Central memory CD8-positive, alpha-beta T cell (primary cell): Measurements from ENCODE around the gene RSAD2.

Source experiments
- ATAC-seq: fragments of 150-1000 bp; cut with Tn5 transposase; replicated peaks from 2 replicates; pipeline ENCODE4 v1.10.0; 2022; ENCODE audit warnings: mild to moderate bottlenecking, moderate FRiP score, moderate number of reproducible peaks; ENCODE audit not compliant: poor library complexity, severe bottlenecking; ENCODE audit errors: extremely low read depth
- DNase-seq, 2 donors: peaks; one replicate each; pipeline ENCODE4 v3.0.0; 2021; ENCODE audit warnings: low spot score in 2 of 2
- H3K27ac Mint-ChIP-seq: one replicate; pipeline ENCODE4 v1.8.0; 2022; ENCODE audit warnings: low read depth, mild to moderate bottlenecking, moderate library complexity, mixed read lengths
- H3K27me3 Mint-ChIP-seq: one replicate; pipeline ENCODE4 v1.8.0; 2022; ENCODE audit warnings: mixed read lengths
- H3K36me3 Mint-ChIP-seq: one replicate; pipeline ENCODE4 v1.8.0; 2022; ENCODE audit warnings: mild to moderate bottlenecking, moderate library complexity, mixed read lengths; ENCODE audit not compliant: insufficient read depth
- H3K4me1 Mint-ChIP-seq: one replicate; pipeline ENCODE4 v1.8.0; 2022; ENCODE audit warnings: mixed read lengths
- H3K4me3 Mint-ChIP-seq: one replicate; pipeline ENCODE4 v1.8.0; 2022; ENCODE audit warnings: mild to moderate bottlenecking, moderate library complexity, mixed read lengths
- H3K9me3 Mint-ChIP-seq: one replicate; pipeline ENCODE4 v1.8.0; 2022; ENCODE audit warnings: mixed read lengths

RSAD2 gene

DNA sequence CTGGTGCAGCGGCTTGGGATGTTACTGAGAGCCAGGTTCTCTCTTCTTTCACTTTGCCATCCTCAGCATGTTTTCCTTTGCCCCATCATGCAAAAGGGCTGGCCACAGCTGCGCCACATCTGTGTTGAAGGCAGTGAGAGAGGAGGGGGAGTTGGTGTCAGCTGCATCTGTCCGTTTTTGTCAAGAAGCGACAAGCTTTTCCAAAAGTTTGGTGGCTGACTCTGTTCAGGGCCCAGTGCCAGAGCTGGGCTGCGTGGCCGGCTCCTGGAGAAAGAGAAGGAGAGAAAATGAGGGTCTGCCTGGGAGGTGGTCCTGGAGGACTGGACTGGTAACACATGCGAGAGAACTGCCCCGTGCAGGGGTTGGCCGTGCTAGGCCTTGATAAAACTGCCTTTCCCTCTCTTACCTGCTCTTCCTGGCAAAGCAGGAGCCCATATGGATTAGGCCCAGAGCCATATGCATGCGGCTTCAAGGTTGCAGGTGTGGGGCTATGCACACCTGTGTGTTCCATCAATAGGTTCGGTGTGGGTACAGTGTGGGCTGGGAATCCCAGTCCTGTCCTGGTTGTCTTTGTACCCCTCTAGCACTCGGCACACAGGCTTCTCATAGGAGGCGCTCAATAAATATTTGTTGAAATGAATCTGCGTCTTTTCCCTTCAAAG is 48.6 kb downstream of the RSAD2 start:
- H3K36me3 Mint-ChIP-seq: peaks cover 2% of the 10 kb centered on the region
- H3K27me3 Mint-ChIP-seq: no peaks in the 10 kb centered on the region
- H3K27ac Mint-ChIP-seq: peak overlapping the region; percentile 2
- H3K4me1 Mint-ChIP-seq: peaks cover 79% of the 10 kb centered on the region
- H3K9me3 Mint-ChIP-seq: no peaks in the 10 kb centered on the region
- no peak overlapping the region for H3K4me3 Mint-ChIP-seq
- ATAC-seq: no peak
- no peak for DNase-seq

DNA sequence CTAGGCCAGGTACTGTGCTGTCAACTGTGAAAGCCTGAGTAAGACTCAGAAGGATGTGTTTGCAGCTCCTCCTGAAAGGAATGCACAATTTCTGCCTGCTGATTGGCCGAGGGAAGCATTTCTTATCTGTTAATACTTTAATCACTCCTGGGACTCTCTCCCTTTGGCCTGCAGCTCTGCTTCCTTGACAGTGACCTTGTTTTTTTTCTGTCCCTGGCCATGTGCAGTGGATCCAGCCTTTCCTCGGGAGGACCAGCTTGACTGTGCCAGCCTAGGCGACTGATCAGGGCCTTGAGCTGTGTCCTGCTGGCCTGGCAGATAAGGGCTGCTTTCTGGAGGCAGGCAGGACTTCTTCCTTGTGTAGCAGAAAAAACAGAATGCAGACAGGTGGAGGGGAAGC is 49.6 kb downstream of the RSAD2 start:
- Mint-ChIP-seq H3K4me1 (peaks cover 78% of the 10 kb centered on the region), H3K36me3 (peaks cover 4% of the 10 kb centered on the region)

DNA sequence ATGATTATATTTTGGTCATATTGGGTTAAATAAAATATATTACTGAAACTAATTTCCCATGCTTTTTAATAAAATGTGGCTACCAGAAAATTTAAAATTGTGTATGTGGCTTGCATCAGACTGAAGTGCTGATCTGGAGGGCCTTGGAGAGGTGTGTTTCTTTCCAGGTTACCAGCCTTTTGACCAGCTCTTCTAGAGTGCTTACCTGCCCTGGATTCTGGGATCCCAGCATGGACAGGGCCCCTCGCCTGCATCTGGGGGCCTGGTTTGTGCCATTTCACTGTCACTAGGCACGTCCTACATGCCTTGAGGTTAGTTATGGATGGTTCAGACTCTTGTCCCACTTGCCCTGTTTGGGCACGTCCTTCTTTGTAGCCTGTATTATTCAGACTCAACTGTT is 50.2 kb downstream of the RSAD2 start:
- H3K27me3 Mint-ChIP-seq: no peaks in the 10 kb centered on the region
- peaks cover 4% of the 10 kb centered on the region for H3K36me3 Mint-ChIP-seq
- H3K4me1 Mint-ChIP-seq: peaks cover 80% of the 10 kb centered on the region
- H3K27ac Mint-ChIP-seq: peak overlapping the region; percentile 87
- no peak for ATAC-seq
- no peaks in the 10 kb centered on the region for H3K9me3 Mint-ChIP-seq
- H3K4me3 Mint-ChIP-seq: no peak overlapping the region
- DNase-seq: no peak

More for the DNA sequence above, 49.6 kb downstream of the RSAD2 start:
- no peaks in the 10 kb centered on the region for H3K9me3 Mint-ChIP-seq
- ATAC-seq: no peak
- no peak overlapping the region for H3K27ac Mint-ChIP-seq
- DNase-seq: no peak
- H3K27me3 Mint-ChIP-seq: no peaks in the 10 kb centered on the region
- H3K4me3 Mint-ChIP-seq: no peak overlapping the region

DNA sequence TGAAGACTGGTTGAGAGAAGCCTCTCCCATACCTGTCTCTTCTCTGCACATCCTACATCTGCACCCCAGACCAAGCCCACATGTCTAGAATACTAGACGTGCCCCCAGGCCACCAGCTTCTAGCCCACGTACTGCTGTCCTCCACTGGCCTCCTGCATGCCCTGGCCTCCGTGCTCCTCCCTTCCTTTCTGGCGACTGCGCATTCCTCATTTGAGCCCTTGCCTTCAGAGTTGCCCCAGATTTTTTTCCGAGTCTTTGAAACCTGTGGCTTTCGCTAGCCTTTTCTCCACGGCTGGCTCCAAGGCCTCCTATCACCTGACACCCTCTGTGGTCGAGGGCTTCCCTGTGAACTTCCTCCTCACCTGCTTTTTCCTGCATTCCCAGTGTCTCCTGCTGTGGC is 50.9 kb downstream of the RSAD2 start:
- ATAC-seq (no peak), DNase-seq (no peak)
- Mint-ChIP-seq H3K9me3 (no peaks in the 10 kb centered on the region), H3K4me3 (no peak overlapping the region), H3K27me3 (no peaks in the 10 kb centered on the region), H3K36me3 (peaks cover 4% of the 10 kb centered on the region), H3K4me1 (peaks cover 80% of the 10 kb centered on the region), H3K27ac (peak overlapping the region; percentile 87)

DNA sequence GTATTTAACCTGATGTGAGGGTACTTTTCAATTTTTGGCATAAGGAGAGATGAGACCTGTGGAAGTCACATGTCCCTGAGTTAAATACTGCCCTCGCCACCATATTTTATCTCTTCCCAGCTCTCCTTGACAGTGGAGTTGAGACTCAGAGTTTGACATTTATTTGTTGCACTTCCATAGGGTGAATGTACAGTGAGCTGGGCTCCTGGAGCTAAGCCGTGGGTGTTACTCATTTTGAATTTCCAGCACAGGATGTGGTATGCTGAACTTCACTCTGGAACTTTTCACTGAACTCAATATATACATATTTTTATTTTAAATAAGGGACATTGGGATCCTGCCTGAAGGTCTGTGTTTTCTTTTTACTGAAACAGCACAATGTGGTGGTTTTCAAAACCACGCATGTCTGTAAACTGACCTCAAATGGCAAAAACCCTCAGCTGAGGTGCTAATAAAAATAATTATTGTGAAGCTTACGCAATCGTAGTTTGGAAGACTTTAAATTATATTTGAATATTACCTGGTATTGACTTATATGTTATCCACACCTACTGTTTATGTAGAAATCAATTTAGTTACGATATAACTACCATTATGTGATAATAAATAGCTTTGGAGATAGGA is 51.7 kb downstream of the RSAD2 start:
- Mint-ChIP-seq H3K27me3 (no peaks in the 10 kb centered on the region), H3K36me3 (peaks cover 2% of the 10 kb centered on the region), H3K4me3 (no peak overlapping the region), H3K4me1 (peaks cover 77% of the 10 kb centered on the region), H3K27ac (peak overlapping the region; percentile 87), H3K9me3 (no peaks in the 10 kb centered on the region)
- ATAC-seq (no peak), DNase-seq (no peak)

DNA sequence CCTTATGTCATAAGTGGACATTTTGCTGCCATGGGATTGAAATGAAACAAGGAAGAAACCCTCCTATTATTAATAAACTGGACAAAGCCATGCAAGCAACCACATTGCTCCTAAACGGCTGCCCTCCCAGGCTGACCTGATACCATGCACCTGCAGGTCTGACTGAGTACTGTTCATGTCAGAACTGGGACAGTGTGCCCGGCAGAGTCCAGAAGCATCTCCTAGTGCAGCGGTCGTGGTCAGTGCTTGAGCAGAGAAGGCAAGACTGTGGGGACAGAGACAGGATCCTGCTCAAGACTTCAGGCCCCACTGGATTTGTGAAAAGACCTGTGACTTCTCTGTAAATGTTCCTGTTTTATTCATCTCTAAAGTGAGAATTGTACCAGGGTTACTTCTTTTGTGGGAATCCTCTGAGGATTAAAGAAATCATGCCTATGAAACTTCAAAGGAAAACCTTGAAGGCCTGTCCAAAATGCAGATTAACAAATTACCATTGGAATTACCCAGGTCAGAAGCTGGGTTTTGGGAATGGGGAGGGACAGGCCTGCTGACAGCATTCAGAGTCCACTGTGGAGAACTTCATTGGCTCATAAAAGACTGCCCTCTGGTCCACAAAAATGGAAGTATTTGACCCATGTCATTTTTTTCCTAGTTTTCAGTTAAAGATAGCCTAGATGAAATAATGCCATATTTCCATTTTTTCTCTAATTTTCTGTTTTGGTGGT is 53.5 kb downstream of the RSAD2 start:
- peaks cover 74% of the 10 kb centered on the region for H3K4me1 Mint-ChIP-seq
- no peak overlapping the region for H3K27ac Mint-ChIP-seq
- ATAC-seq: no peak
- H3K9me3 Mint-ChIP-seq: no peaks in the 10 kb centered on the region
- H3K4me3 Mint-ChIP-seq: no peak overlapping the region
- no peaks in the 10 kb centered on the region for H3K27me3 Mint-ChIP-seq
- peaks cover 2% of the 10 kb centered on the region for H3K36me3 Mint-ChIP-seq
- no peak for DNase-seq

DNA sequence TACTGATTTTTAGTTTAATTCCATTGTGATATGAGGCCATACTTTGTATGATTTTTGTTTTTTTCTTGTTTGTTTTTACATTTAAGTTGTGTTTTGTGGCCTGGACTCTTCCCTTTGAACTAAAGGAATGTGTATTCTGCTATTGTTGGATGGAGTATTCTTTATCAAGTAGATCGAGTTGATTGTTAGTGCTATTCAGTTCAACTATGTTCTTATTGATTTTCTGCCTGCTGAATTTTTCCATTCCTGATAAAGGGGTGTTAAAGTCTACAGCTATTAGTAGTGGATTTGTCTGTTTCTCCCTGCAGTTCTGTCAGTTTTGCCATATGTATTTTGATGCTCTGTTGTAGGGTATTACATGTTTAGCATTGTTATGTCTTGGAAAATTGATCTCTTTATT is 54.2 kb downstream of the RSAD2 start:
- no peak for ATAC-seq
- H3K27me3 Mint-ChIP-seq: no peaks in the 10 kb centered on the region
- peaks cover 74% of the 10 kb centered on the region for H3K4me1 Mint-ChIP-seq
- no peak for DNase-seq
- no peak overlapping the region for H3K4me3 Mint-ChIP-seq
- H3K36me3 Mint-ChIP-seq: peaks cover 2% of the 10 kb centered on the region
- no peaks in the 10 kb centered on the region for H3K9me3 Mint-ChIP-seq
- H3K27ac Mint-ChIP-seq: no peak overlapping the region

DNA sequence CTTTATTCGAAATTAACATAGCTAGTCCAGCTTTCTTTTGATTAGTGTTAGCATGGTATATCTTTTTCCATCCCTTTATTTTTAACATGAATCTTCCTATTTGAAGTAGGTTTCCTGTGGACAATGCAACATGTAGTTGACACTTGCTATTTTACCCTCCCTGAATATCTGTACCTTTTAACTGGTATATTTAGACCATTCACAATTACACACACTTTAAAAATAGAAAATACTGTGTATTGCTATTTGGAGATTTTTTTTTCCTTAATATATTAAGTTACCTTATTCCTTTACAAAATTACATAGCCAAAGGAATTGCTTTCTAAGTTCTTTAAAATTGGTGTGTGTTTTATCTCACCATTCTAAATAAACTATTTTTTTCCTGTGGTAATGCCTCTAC is 54.6 kb downstream of the RSAD2 start:
- H3K36me3 Mint-ChIP-seq: peaks cover 2% of the 10 kb centered on the region
- ATAC-seq: no peak
- no peaks in the 10 kb centered on the region for H3K27me3 Mint-ChIP-seq
- H3K9me3 Mint-ChIP-seq: no peaks in the 10 kb centered on the region
- H3K4me1 Mint-ChIP-seq: peaks cover 72% of the 10 kb centered on the region
- H3K4me3 Mint-ChIP-seq: no peak overlapping the region
- no peak for DNase-seq
- H3K27ac Mint-ChIP-seq: no peak overlapping the region

DNA sequence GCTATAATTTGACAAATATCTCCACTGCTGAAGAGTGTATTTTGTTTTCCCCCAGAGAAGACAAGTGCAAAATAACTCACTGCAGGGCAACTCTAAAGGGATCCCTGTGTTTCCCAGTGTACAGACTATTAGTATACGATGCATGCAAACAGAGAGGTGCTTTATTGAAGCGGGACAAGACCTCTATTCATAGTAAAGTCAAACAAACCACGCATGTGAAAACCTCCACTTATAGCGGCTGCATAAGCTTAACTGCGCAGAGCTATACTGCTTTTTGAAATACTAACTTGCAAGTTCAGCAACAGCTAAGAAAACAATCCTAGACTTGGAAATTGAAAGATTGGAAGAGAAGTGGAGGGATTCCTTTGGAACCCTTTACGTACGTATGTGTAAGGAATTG is 55.3 kb downstream of the RSAD2 start:
- no peak overlapping the region for H3K27ac Mint-ChIP-seq
- H3K27me3 Mint-ChIP-seq: no peaks in the 10 kb centered on the region
- peaks cover 75% of the 10 kb centered on the region for H3K4me1 Mint-ChIP-seq
- H3K36me3 Mint-ChIP-seq: peaks cover 2% of the 10 kb centered on the region
- DNase-seq (no peak), ATAC-seq (no peak)
- no peak overlapping the region for H3K4me3 Mint-ChIP-seq
- no peaks in the 10 kb centered on the region for H3K9me3 Mint-ChIP-seq

DNA sequence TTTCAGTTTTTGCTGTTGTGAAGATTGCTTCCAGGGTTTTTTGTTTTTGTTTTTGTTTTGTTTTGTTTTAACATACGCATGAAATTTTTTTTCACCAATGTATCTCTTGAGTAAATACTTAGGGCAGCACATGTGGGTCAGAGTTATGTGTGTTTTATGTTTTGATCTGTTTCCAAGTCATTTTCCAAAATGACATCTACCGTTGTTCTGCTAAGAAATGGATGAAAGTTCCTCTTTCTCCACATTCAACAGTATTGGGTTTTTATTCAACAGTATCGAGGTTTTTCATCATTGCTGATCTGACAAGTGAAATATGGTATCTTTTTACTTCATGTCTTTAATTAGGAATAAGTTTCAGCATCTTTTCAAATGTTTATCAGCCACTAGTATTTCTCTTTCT is 56.3 kb downstream of the RSAD2 start:
- H3K4me3 Mint-ChIP-seq: no peak overlapping the region
- H3K36me3 Mint-ChIP-seq: peaks cover 2% of the 10 kb centered on the region
- H3K4me1 Mint-ChIP-seq: peaks cover 71% of the 10 kb centered on the region
- ATAC-seq: no peak
- no peak for DNase-seq
- no peak overlapping the region for H3K27ac Mint-ChIP-seq
- H3K9me3 Mint-ChIP-seq: no peaks in the 10 kb centered on the region
- no peaks in the 10 kb centered on the region for H3K27me3 Mint-ChIP-seq

DNA sequence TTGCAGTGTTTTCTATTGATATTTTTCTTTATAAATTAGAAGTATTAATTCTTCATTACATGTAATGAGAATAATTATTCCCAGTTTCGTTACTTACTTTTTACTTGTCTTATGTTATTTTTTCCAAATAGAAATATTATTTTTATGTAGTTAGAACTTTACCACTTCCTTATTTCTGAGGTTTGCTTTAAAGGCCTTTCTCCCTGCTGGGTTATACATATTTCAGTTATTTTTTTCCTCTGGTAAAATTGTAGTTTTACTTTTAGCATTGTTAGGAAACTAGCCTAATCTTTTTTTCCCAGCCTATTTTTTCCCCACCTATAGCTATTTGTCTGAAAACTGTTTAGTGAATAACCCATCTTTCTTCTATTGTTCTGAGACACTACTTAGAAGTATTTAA is 56.8 kb downstream of the RSAD2 start:
- Mint-ChIP-seq H3K27me3 (no peaks in the 10 kb centered on the region), H3K9me3 (no peaks in the 10 kb centered on the region), H3K4me1 (peaks cover 71% of the 10 kb centered on the region), H3K27ac (no peak overlapping the region), H3K4me3 (no peak overlapping the region), H3K36me3 (peaks cover 2% of the 10 kb centered on the region)
- DNase-seq (no peak), ATAC-seq (no peak)

DNA sequence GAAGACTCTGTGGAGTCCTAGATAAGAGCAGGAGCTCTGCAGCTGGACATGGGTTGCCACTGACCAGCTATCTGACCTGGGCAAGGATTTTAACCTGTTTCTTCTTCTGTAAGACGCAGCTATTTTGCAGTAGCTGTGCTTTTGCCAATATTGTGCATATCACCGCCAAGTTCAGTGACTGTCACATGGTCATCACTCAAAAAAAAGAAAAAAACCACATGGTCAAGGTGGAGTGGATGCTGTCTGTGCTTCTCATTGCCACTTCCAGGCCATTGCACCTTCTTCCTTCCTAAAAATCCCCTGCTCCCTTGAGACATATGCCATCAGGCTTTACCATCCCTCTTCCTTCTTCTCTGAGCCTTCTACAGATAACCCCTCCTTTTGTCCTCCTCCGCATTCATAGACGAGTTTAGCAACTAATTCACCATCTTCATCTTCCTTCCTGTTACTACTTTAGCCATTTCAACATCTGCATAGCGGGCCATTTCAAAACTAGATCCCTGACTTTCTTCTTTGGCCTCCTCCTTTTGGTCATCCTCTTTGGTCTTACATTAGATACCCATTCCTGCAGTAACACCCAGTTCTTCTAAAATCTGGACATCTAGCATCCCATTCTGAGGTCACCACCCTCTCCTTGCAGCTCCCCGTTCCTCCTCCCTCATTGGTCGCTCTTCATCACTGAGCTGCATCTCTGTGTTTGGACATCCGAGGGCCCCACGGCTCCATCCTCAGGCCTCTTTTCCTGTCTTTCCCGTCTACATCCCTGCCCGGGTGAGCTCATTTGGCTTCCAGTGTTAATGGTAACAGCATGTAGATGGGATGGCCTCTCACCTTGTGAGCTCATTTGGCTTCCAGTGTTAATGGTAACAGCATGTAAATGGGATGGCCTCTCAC is 57.4 kb downstream of the RSAD2 start:
- Mint-ChIP-seq H3K4me3 (no peak overlapping the region), H3K36me3 (peaks cover 2% of the 10 kb centered on the region), H3K27ac (no peak overlapping the region), H3K4me1 (peaks cover 65% of the 10 kb centered on the region), H3K27me3 (no peaks in the 10 kb centered on the region), H3K9me3 (no peaks in the 10 kb centered on the region)
- DNase-seq (no peak), ATAC-seq (no peak)
